HepG2 (cell line): Measurements from ENCODE around the gene DBN1. TPM values are rescaled to one million over a fixed set of nuclear protein-coding genes. Genes with fewer than 3 reads are reported as not detected.

ENCODE experiments used
- ATF7-NPFF ChIP-seq: sonication (generic); formaldehyde crosslinking; IDR thresholded peaks from 2 replicates; pipeline ENCODE4 v1.8.1; 2023; ENCODE audit warnings: mild to moderate bottlenecking, low read depth, missing genetic modification reagents, moderate library complexity
- CERS6 ChIP-seq: sonication (generic); formaldehyde crosslinking; IDR thresholded peaks from 2 replicates; pipeline ENCODE4 v1.5.0; 2020; ENCODE audit warnings: missing genetic modification reagents
- DPF2 ChIP-seq: sonication (generic); formaldehyde crosslinking; IDR thresholded peaks from 2 replicates; pipeline ENCODE4 v1.4.0; 2020; ENCODE audit warnings: mild to moderate bottlenecking, low read depth, missing genetic modification reagents, borderline replicate concordance
- ESRRA ChIP-seq: sonication (generic); formaldehyde crosslinking; IDR thresholded peaks from 2 replicates; pipeline ENCODE4 v1.5.1; 2020; ENCODE audit warnings: mild to moderate bottlenecking, low read depth, missing genetic modification reagents
- FOSL2 ChIP-seq: sonication (generic); formaldehyde crosslinking; IDR thresholded peaks from 2 replicates; pipeline ENCODE4 v1.4.0; 2020; ENCODE audit warnings: missing genetic modification reagents
- FOXM1 ChIP-seq: sonication (generic); formaldehyde crosslinking; IDR thresholded peaks from 2 replicates; pipeline ENCODE4 v1.5.0; 2020; ENCODE audit warnings: missing genetic modification reagents
- GMEB2 ChIP-seq: IDR thresholded peaks from 2 replicates; pipeline ENCODE4 v1.6.1; 2016; ENCODE audit warnings: missing biosample characterization, missing genetic modification reagents, low read depth
- GPN1 ChIP-seq: sonication (generic); formaldehyde crosslinking; IDR thresholded peaks from 2 replicates; pipeline ENCODE4 v1.5.1; 2020; ENCODE audit warnings: missing genetic modification reagents, borderline replicate concordance
- KDM2A ChIP-seq: sonication (generic); formaldehyde crosslinking; IDR thresholded peaks from 2 replicates; pipeline ENCODE4 v1.4.0; 2020; ENCODE audit warnings: low read depth, missing genetic modification reagents, borderline replicate concordance
- LCORL ChIP-seq, 2 experiments: fragments of 450-650 bp in 1 of 2; sonication (generic) in 1 of 2; formaldehyde crosslinking in 1 of 2; IDR thresholded peaks; 2 replicates each; pipeline versions ENCODE4 v1.5.0 to v1.6.1; 2017 to 2020; ENCODE audit warnings: antibody characterized with exemption in 1 of 2, missing genetic modification reagents in 1 of 2
- MEIS1 ChIP-seq: sonication (generic); formaldehyde crosslinking; IDR thresholded peaks from 2 replicates; pipeline ENCODE4 v1.9.0; 2021; ENCODE audit warnings: mild to moderate bottlenecking, missing genetic modification reagents, moderate library complexity, borderline replicate concordance
- MXD3 ChIP-seq: IDR thresholded peaks from 2 replicates; pipeline ENCODE4 v1.6.1; 2016; ENCODE audit warnings: mild to moderate bottlenecking, missing biosample characterization, missing genetic modification reagents
- PHF21A ChIP-seq: sonication (generic); formaldehyde crosslinking; IDR thresholded peaks from 2 replicates; pipeline ENCODE4 v1.5.0; 2020; ENCODE audit warnings: mild to moderate bottlenecking, missing genetic modification reagents
- SOX13 ChIP-seq, 3 experiments: fragments of 450-650 bp in 1 of 3; sonication (generic) in 1 of 3; formaldehyde crosslinking in 1 of 3; IDR thresholded peaks in 2 of 3; conservative IDR thresholded peaks in 1 of 3; 2 replicates each; pipeline versions ENCODE4 v1.5.0 to v1.6.1; 2016 to 2020; ENCODE audit warnings: antibody characterized with exemption in 1 of 3, mild to moderate bottlenecking in 1 of 3, missing compliant biosample characterization in 1 of 3, missing genetic modification reagents in 1 of 3, moderate library complexity in 1 of 3
- U2AF2 ChIP-seq: fragments of 200-400 bp; formaldehyde crosslinking; IDR thresholded peaks from 2 replicates; pipeline ENCODE4 v1.6.1; 2017; ENCODE audit warnings: low read depth, mild to moderate bottlenecking, low read length
- ZHX1 ChIP-seq: sonication (generic); formaldehyde crosslinking; IDR thresholded peaks from 2 replicates; pipeline ENCODE4 v1.8.1; 2022; ENCODE audit warnings: low read depth, mild to moderate bottlenecking, missing genetic modification reagents
- ZNF563 ChIP-seq: sonication (generic); formaldehyde crosslinking; IDR thresholded peaks from 2 replicates; pipeline ENCODE4 v1.8.0; 2022; ENCODE audit warnings: mild to moderate bottlenecking, moderate library complexity, missing genetic modification reagents
- ZNF629 ChIP-seq: sonication (generic); formaldehyde crosslinking; conservative IDR thresholded peaks from 2 replicates; pipeline ENCODE4 v1.5.0; 2020; ENCODE audit warnings: missing genetic modification reagents
- ZNF770 ChIP-seq: sonication (generic); formaldehyde crosslinking; IDR thresholded peaks from 2 replicates; pipeline ENCODE4 v1.5.0; 2020; ENCODE audit warnings: mild to moderate bottlenecking, missing genetic modification reagents
- polyA plus RNA-seq, 8 experiments: library from polyadenylated mRNA; depleted of rRNA in 3 of 8; stranded (reverse) in 7 of 8; unstranded in 1 of 8; fragments of >200 nt; fragmentation: Illumina TruSeq in 4 of 8; extraction: Trizol in 4 of 8; gene quantifications; 2 replicates each; pipeline versions ENCODE4 v1.2.1 to v1.2.3, GENCODE V29; 2011 to 2016; ENCODE audit warnings: low read depth in 4 of 8, missing spikeins in 1 of 8, mixed read lengths in 1 of 8; ENCODE audit not compliant: insufficient read depth in 1 of 8
- total RNA-seq, 5 experiments: library from RNA; depleted of rRNA; stranded (reverse); fragments of >200 nt; fragmentation: Illumina TruSeq; extraction: Trizol; gene quantifications; 2 replicates each; pipeline ENCODE4 v1.2.3, GENCODE V29; 2016; ENCODE audit warnings: low read depth in 1 of 5

The DBN1 gene
- total and polyA plus RNA-seq, 2 of the 13 experiments (the other 11 are each of a cell fraction or from before 2014, with no cell fraction given), result 27.0 to 37.3 TPM

- peak; percentile 81 for TF ChIP-seq SOX13 (IDR thresholded peaks at IDR 0.05)
- TF ChIP-seq SOX13 (CRISPR knock-in tag; conservative IDR thresholded peaks at IDR 0.05 in 1 of 2, IDR thresholded peaks at IDR 0.05 in 1 of 2), result peak in 1 of 2 experiments; percentile 92; a peak in 2 of 4 replicates
- TF ChIP-seq MXD3 (CRISPR knock-in tag), result peak; percentile 61
- TF ChIP-seq U2AF2, result 0 out of 2 replicates have a peak, but pooled peaks have one; percentile 31
- TF ChIP-seq KDM2A (CRISPR knock-in tag), result peak; percentile 85
- TF ChIP-seq GPN1 (CRISPR knock-in tag), result no peak
- TF ChIP-seq ZNF770 (CRISPR knock-in tag), result 0 out of 2 replicates have a peak, but pooled peaks have one; percentile 23
- TF ChIP-seq MEIS1 (CRISPR knock-in tag), result 0 out of 2 replicates have a peak, but pooled peaks have one; percentile 52
- no peak for TF ChIP-seq LCORL (IDR thresholded peaks at IDR 0.05)
- TF ChIP-seq LCORL (CRISPR knock-in tag; IDR thresholded peaks at IDR 0.05), result peak; percentile 61
- TF ChIP-seq ZNF629 (CRISPR knock-in tag), result no peak
- peak; percentile 95 for TF ChIP-seq FOSL2
- peak; percentile 59; the same call in 1 of the 2 replicates for TF ChIP-seq ATF7-NPFF (CRISPR knock-in tag)
- no peak for TF ChIP-seq CERS6 (CRISPR knock-in tag)
- TF ChIP-seq ZNF563 (CRISPR knock-in tag), result peak; percentile 54; the same call in 1 of the 2 replicates
- peak; percentile 47; the same call in 1 of the 2 replicates for TF ChIP-seq PHF21A
- 0 out of 2 replicates have a peak, but pooled peaks have one; percentile 36 for TF ChIP-seq ZHX1
- TF ChIP-seq ESRRA (CRISPR knock-in tag), result peak; percentile 74
- TF ChIP-seq DPF2, result peak; percentile 42; the same call in 1 of the 2 replicates
- no peak for TF ChIP-seq FOXM1 (CRISPR knock-in tag)
- no peak for TF ChIP-seq GMEB2
Measured at GRCh38 chr5:177447611-177448243, 25.7 kb downstream of the DBN1 start (continued).
